ENCODE data around the gene PRDM2.

The PRDM2 gene

DNA sequence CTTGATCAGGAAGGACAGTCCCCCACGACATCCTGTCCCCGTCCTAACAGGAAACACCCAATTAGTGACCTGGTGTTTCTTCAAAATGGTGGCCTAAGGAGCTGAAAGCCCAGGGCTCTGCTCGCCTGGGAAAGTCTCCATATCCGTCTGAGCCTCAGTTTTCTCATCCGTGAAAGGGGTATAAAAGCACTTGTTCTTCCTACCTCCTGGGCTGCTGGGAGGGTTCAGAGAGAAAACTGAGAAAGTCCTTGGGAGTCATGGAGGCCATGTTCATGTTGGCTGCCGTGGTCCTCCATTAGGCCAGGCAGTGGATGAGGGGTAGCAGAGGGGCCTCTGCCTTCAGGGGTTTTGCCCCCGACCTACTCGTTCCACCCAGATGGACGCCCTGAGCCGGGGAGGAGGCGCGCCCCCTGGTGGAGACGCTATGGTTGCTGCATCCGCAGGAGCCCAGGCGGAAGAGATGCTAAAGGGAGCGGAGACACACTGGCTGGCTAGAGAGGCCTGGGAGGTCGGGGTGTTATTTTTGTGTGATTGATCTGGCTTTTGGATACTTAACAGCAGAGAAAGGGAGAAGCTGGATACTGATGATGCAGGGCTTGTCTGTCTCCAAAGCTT, 113.5 kb downstream of the PRDM2 start:
- DNase-seq (ENCODE audit: low spot score) = no peak

DNA sequence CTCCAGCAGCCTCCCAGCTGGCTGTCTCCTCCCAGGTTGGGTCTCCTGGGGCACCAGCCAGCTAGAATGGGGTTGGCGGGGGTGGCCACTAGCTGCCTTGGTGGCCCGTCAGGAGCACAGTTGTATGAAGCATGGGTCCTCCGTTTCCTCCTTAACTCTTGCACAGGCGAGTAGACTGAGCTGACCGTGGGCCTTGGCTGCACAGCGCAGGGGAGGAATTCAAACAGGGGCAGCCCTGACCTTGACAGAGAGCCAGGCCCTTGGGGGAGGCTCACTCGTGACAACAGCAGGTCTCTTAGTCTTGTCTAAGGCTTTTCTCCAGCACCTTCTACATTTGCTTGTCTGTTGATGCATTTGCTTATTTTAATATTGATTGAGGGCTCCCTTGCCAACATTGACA, 114.1 kb downstream of the PRDM2 start:
- DNase-seq (ENCODE audit: low spot score) = no peak

DNA sequence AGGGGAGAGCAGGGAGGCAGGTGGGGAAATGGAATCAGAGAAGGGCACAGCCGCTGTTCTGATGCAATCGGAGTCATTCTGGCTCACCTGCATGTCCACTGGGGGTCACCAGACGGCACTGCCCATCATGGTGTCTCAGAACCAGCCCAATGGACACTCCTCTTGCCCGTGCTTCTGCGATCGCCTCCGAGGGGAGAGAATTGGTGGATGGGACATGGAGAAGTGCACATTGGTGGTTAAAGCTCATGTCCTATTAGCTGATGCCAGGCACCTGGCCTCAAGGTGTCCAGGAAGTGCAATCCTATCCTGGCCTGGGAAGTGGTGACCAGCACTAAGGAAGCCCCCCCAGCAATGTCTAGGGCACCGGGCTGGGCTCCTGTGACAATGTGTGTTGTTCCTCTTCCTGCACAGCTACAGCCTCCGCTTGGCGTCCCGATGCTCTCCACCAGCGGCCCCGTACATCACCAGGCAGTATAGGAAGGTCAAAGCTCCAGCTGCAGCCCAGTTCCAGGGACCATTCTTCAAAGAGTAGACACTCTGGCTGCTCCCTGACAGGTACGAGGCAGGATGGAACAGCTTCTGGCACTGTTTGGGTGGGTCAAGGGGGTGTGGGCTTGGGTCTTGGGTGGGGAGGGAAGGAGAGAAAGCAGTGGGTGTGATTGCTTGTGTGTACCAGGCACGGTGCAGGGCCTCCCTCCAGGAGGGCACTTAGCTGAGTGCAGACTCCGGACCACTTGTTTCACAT, 116.2 kb downstream of the PRDM2 start:
- no peak for DNase-seq (ENCODE audit: low spot score)

DNA sequence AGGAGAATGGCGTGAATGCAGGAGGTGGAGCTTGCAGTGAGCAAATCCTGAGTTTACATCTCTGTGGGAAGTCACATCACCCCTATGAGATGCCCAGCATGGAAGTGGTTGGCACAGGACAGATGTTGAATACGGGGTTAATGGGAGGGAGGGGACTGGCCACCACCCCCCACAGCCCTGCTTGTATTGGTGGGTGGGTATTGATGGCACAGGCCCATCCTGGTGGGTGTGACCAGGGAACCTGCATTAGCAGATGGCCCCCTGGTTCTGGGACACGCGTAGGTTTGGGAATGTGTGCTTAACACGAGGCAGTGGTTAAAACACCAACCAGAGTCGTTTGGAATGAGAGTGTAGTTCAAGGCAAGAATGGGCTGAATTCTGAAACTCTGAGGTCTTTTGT, 117.9 kb downstream of the PRDM2 start:
- no peak for DNase-seq (ENCODE audit: low spot score)

DNA sequence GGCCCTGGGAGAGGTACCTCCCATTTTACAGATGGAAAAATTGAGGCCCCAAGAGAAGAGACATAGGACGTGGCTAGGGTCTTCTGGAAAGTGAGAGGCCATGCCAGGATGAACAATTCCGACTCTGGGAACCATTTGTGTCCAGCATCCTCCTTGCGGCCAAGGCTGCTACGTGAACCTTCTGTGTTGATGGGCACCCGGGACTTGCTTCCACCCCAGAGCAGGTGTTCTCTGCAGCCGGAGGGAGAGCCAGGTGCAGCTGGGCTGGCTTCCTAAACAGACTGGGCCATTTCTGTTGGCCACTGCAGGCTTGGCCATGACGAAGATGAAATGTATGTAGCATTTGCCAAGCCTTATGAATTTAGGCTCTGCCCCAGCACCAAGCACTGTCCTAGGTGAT, 118.9 kb downstream of the PRDM2 start:
- DNase-seq (ENCODE audit: low spot score) = no peak

DNA sequence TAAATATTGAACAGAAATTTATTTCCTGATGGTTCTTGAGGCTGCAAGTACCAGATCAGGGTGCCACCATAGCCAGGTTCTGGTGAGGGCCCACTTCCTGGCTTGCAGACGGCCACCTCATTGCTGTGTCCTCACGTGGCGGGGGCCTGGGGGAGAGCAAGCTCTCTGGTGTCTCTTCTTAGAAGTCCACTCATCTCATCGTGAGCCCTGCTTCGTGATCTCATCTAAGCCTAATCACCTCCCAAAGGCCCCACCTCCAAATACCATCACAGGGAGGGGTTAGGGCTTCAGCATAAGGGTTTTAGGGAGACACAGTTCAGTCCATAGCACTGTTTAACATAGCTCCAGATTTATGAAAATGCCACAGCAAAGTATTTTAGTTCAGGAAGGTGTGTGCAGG, 119.7 kb downstream of the PRDM2 start:
- no peak for DNase-seq (ENCODE audit: low spot score)

GRCh38 chr1:13820055-13820454, 120.1 kb downstream of the PRDM2 start:
- DNase-seq (ENCODE audit: low spot score) = no peak

- DNase-seq (ENCODE audit: low spot score) = no peak
Measured at GRCh38 chr1:13820456-13820855, 120.5 kb downstream of the PRDM2 start.

DNA sequence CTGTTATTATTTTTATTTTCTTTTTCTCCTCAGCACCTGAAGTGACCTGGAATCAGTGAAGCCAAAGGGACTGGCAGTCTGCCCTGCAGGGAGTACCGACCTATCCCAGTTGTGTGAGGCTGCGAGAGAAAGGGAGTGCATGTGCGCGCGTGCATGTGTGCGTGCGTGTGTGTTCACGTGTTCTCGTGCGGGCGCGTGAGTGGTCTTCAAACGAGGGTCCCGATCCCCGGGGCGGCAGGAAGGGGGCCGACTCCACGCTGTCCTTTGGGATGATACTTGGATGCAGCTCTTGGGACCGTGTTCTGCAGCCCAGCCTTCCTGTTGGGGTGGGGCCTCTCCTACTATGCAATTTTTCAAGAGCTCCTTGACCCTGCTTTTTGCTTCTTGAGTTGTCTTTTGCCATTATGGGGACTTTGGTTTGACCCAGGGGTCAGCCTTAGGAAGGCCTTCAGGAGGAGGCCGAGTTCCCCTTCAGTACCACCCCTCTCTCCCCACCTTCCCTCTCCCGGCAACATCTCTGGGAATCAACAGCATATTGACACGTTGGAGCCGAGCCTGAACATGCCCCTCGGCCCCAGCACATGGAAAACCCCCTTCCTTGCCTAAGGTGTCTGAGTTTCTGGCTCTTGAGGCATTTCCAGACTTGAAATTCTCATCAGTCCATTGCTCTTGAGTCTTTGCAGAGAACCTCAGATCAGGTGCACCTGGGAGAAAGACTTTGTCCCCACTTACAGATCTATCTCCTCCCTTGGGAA, 123.3 kb downstream of the PRDM2 start:
- no peak for DNase-seq (ENCODE audit: low spot score)

DNA sequence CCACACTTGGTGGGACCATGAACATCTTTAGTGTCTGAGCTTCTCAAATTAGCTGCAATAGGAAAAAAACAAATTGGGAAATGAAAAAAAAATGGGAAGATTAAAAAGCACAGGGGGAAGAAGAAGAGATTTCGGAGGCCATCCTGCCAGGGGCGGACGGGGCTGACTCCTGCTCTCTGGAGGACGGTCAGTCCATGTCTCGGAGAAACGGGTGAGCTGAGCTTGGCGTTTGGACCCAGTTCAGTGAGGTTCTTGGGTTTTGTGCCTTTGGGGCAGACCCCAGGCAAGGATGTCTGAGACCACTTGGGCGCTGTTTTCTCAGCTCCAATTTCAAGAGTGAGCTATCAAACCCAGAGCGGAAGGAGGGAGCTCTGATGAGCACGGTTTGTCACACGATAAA, 123.9 kb downstream of the PRDM2 start:
- no peak for DNase-seq (ENCODE audit: low spot score)

DNA sequence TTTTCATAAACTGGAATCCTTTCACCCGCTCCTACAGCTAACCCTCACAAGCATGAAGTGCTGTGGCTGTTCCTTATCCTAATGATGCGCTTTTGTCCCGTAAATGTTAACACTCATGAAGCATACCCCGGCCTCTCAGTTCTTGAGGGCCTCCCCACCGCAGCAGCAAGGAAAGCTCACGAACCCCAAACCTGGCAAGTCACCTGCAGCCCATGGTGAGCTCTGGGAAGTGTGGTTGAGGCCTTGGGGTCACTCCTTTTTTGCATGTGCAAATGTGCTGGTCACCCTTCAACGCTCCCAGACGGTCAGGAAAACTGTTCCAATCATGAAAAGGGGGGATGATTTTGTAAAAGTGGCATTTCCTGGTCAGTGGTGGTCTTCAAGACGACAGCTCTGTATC, 124.6 kb downstream of the PRDM2 start:
- no peak for DNase-seq (ENCODE audit: low spot score)

- DNase-seq (ENCODE audit: low spot score) = no peak
Measured at GRCh38 chr1:13825033-13825432, 125.0 kb downstream of the PRDM2 start.

GRCh38 chr1:13826009-13826408, 126.0 kb downstream of the PRDM2 start:
- no peak for DNase-seq (ENCODE audit: low spot score)

- no peak for DNase-seq (ENCODE audit: low spot score)
Measured at GRCh38 chr1:13826591-13826990, 126.6 kb downstream of the PRDM2 start.

DNA sequence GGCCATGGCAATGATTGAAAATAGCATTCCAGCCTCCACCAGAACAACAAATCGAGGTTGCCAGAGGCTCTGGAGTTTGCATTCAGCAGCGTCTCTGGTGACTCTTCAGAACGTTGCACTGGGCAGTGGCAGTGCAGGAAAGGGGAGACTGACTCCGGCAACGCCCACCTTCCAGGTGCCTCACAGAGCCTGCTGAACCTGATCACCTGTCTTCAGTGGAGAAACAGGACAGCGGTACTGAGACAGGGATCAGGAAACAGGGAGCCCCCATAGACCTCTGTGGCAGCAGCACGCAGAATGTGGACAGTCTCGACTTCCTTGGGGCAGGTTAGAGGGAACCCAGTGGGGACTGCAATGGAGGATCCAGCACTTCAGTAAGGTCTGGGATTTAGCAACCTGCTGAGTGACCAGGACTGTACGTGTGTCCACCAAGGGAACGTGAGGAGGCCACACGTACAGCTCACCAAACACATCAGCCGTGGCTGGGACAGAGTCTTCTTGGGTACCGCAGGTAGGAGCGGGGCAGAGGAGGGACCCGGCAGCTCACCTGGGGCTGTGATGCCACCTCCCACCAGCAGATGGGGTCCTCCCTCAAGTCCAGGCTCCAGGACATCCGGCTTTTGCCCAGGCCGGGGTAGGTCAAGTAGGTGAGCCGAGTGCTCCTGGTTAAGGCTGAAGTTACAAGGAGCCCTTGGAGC, 128.6 kb downstream of the PRDM2 start:
- DNase-seq (ENCODE audit: low spot score) = no peak

- no peak for DNase-seq (ENCODE audit: low spot score)
Measured at GRCh38 chr1:13829152-13829769, 129.3 kb downstream of the PRDM2 start.

DNA sequence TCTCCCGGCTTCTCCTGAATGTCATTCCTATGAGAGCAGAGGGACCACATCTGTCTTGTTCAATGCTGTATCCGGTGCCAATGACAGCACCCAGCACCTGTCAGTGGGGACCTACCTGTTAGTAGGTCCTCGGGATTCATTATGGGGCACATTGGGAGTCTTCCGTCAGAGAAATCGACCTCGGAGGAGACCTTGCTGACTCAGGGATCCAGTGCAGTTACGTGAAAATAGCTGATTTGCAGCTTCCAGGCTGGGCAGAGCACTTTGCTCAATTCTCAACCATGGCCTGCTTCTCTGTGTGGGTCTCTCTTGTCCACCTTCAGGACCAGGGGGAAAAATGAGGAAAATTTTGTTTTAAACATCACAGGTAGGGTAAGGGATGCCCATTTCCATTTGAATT, 130.2 kb downstream of the PRDM2 start:
- DNase-seq (ENCODE audit: low spot score) = no peak

DNA sequence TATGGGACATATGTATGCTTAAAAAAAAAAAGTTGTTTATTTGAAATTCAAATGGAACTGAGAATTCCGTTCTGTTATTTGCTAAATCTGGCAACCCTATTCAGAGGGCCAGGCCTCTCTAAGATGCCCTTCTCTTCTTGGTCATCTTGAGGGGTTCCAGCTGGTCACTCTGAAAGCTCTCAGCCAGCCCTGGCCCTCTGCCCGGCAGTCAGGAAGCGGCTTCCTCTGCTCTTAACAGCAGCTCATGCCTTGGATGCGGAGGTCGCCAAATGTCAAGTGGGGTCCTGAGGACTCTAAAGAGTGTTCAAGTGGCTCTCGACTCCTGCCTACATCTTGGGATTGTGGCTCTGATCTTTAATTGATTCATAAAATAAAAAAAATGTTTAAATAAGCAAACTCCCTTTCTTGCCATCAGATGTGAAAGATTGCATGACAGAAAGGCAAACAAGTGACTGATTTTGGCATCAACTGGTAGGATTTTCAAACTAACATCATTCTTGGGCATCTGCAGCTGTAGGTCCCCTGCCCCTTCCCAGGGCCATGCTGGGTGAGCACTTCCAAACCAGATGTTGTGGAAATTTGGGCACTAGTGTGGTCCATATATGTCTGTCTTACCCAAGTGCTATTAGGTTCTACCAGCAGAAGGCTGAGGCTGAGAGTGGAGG, 130.8 kb downstream of the PRDM2 start:
- no peak for DNase-seq (ENCODE audit: low spot score)

DNA sequence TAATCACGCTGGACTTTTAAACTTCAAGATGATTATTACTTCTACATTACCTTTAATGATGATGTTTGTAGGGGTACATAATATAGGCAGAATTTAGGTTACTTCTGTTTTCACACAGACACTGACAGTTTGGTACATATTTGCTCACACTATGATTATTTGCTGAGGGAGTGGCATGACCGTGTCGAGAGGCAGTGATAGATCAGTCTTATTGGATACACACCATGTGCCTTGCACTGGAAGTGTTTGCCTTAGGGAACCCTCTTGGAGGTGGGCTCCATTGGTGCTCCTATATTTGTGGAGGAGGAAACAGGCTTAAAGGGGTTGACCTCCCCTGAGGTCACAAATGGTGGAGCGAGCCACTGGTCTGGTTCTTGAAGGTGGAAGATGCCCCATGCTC, 132.1 kb downstream of the PRDM2 start:
- no peak for DNase-seq (ENCODE audit: low spot score)

- no peak for DNase-seq (ENCODE audit: low spot score)
Measured at GRCh38 chr1:13832536-13832935, 132.5 kb downstream of the PRDM2 start.

GRCh38 chr1:13836136-13836535, 136.1 kb downstream of the PRDM2 start:
- DNase-seq (ENCODE audit: low spot score) = no peak

DNA sequence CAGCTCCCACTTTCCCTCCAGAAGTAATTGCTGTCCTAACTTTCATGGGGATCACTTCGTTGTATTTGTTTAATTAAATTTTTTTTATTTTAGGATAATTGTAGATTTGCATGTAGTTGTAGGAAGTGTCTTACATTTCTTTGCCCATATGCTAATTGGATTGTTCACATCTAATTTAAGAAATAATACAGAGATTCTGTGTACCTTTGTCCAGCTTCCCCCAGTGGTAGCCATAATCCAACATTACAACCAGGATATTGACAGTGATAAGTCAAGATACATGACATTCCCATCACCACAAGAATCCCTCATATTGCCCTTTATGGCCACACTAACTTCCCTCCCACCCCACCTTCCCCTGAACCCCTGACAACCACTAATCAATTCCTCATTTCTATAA, 136.6 kb downstream of the PRDM2 start:
- no peak for DNase-seq (ENCODE audit: low spot score)
